Vagina (tissue), 2 donors: ENCODE measurements around the gene GLP1R.

Source experiments
- POLR2A ChIP-seq, 2 donors: fragments of 450-650 bp; IDR thresholded peaks; one replicate each; pipeline ENCODE4 v1.6.1; 2017; ENCODE audit warnings: antibody characterized with exemption in 2 of 2, mild to moderate bottlenecking in 2 of 2, moderate library complexity in 2 of 2
- TF ChIP-seq, protein P1 (sequence below), 3 experiments: fragments of 450-650 bp in 2 of 3; fragments of 200-600 bp in 1 of 3; sonication (generic) in 1 of 3; IDR thresholded peaks; one replicate each; pipeline ENCODE4 v1.5.1; 2017 to 2019; ENCODE audit warnings: antibody characterized with exemption in 3 of 3, mild to moderate bottlenecking in 2 of 3, moderate library complexity in 2 of 3

DNA sequence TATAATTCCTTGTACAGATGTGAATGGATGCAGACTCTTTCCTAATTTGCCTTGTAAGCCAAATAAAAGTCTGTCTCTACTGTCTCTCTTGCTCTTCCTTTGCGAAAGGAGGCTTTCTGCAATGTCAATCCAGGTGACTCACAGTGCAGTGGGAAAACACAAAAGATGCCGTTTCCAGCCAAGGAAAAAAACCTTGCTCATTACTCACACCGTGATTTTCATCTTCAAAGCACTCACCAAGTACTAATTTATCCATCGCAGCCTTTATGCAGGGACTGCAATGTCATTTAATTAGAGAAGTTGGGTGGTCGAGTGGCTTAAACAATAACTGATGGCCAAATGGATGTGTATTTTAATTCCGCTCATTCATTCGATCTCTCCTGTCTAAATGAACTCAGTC, 42.6 kb downstream of the GLP1R start:
- TF ChIP-seq, protein P1, sequence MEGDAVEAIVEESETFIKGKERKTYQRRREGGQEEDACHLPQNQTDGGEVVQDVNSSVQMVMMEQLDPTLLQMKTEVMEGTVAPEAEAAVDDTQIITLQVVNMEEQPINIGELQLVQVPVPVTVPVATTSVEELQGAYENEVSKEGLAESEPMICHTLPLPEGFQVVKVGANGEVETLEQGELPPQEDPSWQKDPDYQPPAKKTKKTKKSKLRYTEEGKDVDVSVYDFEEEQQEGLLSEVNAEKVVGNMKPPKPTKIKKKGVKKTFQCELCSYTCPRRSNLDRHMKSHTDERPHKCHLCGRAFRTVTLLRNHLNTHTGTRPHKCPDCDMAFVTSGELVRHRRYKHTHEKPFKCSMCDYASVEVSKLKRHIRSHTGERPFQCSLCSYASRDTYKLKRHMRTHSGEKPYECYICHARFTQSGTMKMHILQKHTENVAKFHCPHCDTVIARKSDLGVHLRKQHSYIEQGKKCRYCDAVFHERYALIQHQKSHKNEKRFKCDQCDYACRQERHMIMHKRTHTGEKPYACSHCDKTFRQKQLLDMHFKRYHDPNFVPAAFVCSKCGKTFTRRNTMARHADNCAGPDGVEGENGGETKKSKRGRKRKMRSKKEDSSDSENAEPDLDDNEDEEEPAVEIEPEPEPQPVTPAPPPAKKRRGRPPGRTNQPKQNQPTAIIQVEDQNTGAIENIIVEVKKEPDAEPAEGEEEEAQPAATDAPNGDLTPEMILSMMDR (IDR thresholded peaks at IDR 0.05), result no peak
- no peak for TF ChIP-seq POLR2A (IDR thresholded peaks at IDR 0.05)
